Measurements from ENCODE around the gene KMT2C.

GRCh38 chr7:152180587-152180986, 255.2 kb downstream of the KMT2C start:
- TF ChIP-seq EP300 (IDR thresholded peaks at IDR 0.05) (no peak), CTCF (IDR thresholded peaks at IDR 0.05) (no peak), POLR2A (IDR thresholded peaks at IDR 0.05; ENCODE audit: low read depth) (no peak), POLR2AphosphoS5 (IDR thresholded peaks at IDR 0.05) (no peak)

Data from esophagus muscularis mucosa (tissue), 4 donors.